Choroid plexus epithelial cell (primary cell): Measurements from ENCODE around the gene EIF4G1.

ENCODE experiments used
- DNase-seq: peaks from one replicate; pipeline ENCODE4 v3.0.0-alpha.2; 2010; ENCODE audit warnings: low read depth
- H3K4me3 ChIP-seq: 2 replicates; pipeline ENCODE4 v1.5.1; 2011; ENCODE audit warnings: low read depth, mild to moderate bottlenecking, control low read depth, low read length, moderate library complexity
- CTCF ChIP-seq: conservative IDR thresholded peaks from 2 replicates; pipeline ENCODE4 v1.5.1; 2011; ENCODE audit warnings: low read depth, mild to moderate bottlenecking, control low read depth, inconsistent platforms, low read length, moderate library complexity

Gene EIF4G1

GRCh38 chr3:184381261-184382224 is 67.1 kb downstream of the EIF4G1 start:
- TF ChIP-seq CTCF: no peak
- H3K4me3 ChIP-seq: no peak overlapping the region
- no peak for DNase-seq

DNA sequence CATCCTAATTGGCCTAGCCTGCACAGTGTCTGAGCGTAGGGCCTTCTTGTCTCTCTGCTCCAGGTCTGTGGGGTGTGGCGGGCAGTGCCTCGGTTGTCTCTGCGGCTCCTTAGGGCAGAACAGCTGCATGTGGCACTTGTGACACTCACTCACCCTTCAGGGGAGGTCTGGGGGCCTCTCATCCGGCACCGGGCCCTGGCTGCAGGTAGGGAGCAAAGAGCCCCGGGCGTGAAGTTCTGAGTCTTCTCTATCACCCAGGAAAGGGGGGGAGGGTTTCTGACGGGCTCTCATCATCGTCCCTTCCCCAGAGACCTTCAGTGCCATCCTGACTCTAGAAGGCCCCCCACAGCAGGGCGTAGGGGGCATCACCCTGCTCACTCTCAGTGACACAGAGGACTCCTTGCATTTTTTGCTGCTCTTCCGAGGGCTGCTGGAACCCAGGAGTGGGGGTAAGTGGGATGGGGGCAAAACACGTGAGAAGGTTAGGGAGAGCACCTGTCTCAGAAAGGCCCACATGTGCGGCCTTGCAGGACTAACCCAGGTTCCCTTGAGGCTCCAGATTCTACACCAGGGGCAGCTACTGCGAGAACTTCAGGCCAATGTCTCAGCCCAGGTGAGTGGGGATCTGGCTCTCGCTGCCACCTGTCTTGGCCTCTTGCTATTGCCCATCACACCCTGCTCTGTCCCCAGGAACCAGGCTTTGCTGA is 68.1 kb downstream of the EIF4G1 start:
- no peak for TF ChIP-seq CTCF
- no peak for DNase-seq
- no peak overlapping the region for H3K4me3 ChIP-seq

GRCh38 chr3:184383033-184383740 is 68.8 kb downstream of the EIF4G1 start:
- TF ChIP-seq CTCF: no peak
- no peak for DNase-seq
- no peak overlapping the region for H3K4me3 ChIP-seq

DNA sequence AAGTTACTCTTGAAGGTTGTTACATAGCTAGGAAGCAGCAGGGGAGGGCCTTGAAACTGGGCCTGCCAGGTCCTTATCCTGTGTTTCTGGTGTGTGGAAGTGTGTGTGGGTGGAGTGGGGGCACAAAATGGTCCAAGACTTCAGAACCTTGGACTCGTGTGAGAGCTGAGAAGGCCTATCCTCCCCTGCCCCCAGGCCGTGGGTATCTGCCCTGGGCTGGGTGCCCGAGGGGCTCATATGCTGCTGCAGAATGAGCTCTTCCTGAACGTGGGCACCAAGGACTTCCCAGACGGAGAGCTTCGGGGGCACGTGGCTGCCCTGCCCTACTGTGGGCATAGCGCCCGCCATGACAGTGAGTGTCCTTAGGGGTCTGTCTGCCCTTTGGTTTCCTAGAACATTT is 69.9 kb downstream of the EIF4G1 start:
- no peak overlapping the region for H3K4me3 ChIP-seq
- TF ChIP-seq CTCF: no peak
- no peak for DNase-seq
